Erythroblast (primary cell): Measurements from ENCODE around the gene CDHR3.

Experiments used
- GATA1 ChIP-seq: IDR thresholded peaks from 2 replicates; pipeline ENCODE4 v1.6.1; 2011; ENCODE audit warnings: low read depth, mild to moderate bottlenecking, control low read depth, low read length, moderate library complexity
- POLR2A ChIP-seq: IDR thresholded peaks from 2 replicates; pipeline ENCODE4 v1.6.1; 2011; ENCODE audit warnings: mild to moderate bottlenecking, low read length

- TF ChIP-seq POLR2A (no peak), GATA1 (no peak)
Observed at GRCh38 chr7:106006906-106007305, 43.8 kb downstream of the CDHR3 start.
